Liver (tissue), 9 donors: ENCODE data around the gene FAM3B. TPM values are rescaled to one million over a fixed set of nuclear protein-coding genes. Genes with fewer than 3 reads are reported as not detected.

Source experiments
- DNase-seq: peaks from one replicate; pipeline ENCODE4 v3.0.0-alpha.2; 2017; ENCODE audit warnings: low spot score
- H3K27ac ChIP-seq, 2 donors: one replicate each; pipeline ENCODE4 v1.7.0; 2013; ENCODE audit warnings: inconsistent platforms in 2 of 2, low read length in 2 of 2, control low read depth in 1 of 2, low read depth in 1 of 2, mild to moderate bottlenecking in 1 of 2
- H3K27me3 ChIP-seq, 4 donors: one replicate each; pipeline versions ENCODE4 v1.6.1 to v1.7.0; 2013; ENCODE audit warnings: low read length in 3 of 4, inconsistent platforms in 1 of 4, mild to moderate bottlenecking in 1 of 4, moderate library complexity in 1 of 4; ENCODE audit not compliant: control insufficient read depth in 4 of 4, insufficient read depth in 4 of 4
- H3K36me3 ChIP-seq, 4 donors: one replicate each; pipeline versions ENCODE4 v1.6.1 to v1.7.0; 2013; ENCODE audit warnings: low read length in 3 of 4, mild to moderate bottlenecking in 3 of 4, low read depth in 1 of 4, moderate library complexity in 1 of 4; ENCODE audit not compliant: control insufficient read depth in 4 of 4, insufficient read depth in 3 of 4
- H3K4me1 ChIP-seq, 4 donors: one replicate each; pipeline versions ENCODE4 v1.6.1 to v1.7.0; 2013; ENCODE audit warnings: low read length in 3 of 4, mild to moderate bottlenecking in 3 of 4, moderate library complexity in 1 of 4; ENCODE audit not compliant: control insufficient read depth in 4 of 4, insufficient read depth in 4 of 4
- H3K4me3 ChIP-seq, 3 donors: one replicate each; pipeline versions ENCODE4 v1.6.1 to v1.7.0; 2013; ENCODE audit warnings: low read length in 3 of 3, control low read depth in 1 of 3, low read depth in 1 of 3, mild to moderate bottlenecking in 1 of 3
- H3K9ac ChIP-seq, 2 donors: one replicate each; pipeline ENCODE4 v1.7.0; 2013; ENCODE audit warnings: low read length in 2 of 2, mild to moderate bottlenecking in 2 of 2, moderate library complexity in 2 of 2, control low read depth in 1 of 2, low read depth in 1 of 2
- H3K9me3 ChIP-seq, 4 donors: one replicate each; pipeline versions ENCODE4 v1.6.1 to v1.7.0; 2013; ENCODE audit warnings: low read length in 3 of 4; ENCODE audit not compliant: control insufficient read depth in 4 of 4
- ATF3 ChIP-seq: IDR thresholded peaks from 2 replicates; pipeline ENCODE4 v1.6.1; 2016; ENCODE audit warnings: antibody characterized with exemption
- EGR1 ChIP-seq, 2 donors: IDR thresholded peaks; 2 replicates each; pipeline ENCODE4 v1.6.1; 2016 to 2018; ENCODE audit warnings: antibody characterized with exemption in 2 of 2, low read depth in 2 of 2
- FOXA1 ChIP-seq: IDR thresholded peaks from 2 replicates; pipeline ENCODE4 v1.6.1; 2016; ENCODE audit warnings: antibody characterized with exemption
- FOXA2 ChIP-seq: IDR thresholded peaks from 2 replicates; pipeline ENCODE4 v1.6.1; 2016; ENCODE audit warnings: antibody characterized with exemption
- GABPA ChIP-seq, 2 donors: IDR thresholded peaks in 1 of 2; conservative IDR thresholded peaks in 1 of 2; 2 replicates each; pipeline ENCODE4 v1.6.1; 2016; ENCODE audit warnings: antibody characterized with exemption in 2 of 2, mild to moderate bottlenecking in 1 of 2, moderate library complexity in 1 of 2
- HNF4A ChIP-seq, 2 donors: conservative IDR thresholded peaks; 2 replicates each; pipeline ENCODE4 v1.6.1; 2016; ENCODE audit warnings: antibody characterized with exemption in 2 of 2, mild to moderate bottlenecking in 2 of 2
- HNF4G ChIP-seq: IDR thresholded peaks from 2 replicates; pipeline ENCODE4 v1.6.1; 2016; ENCODE audit warnings: antibody characterized with exemption
- JUND ChIP-seq, 2 donors: IDR thresholded peaks; 2 replicates each; pipeline ENCODE4 v1.6.1; 2016; ENCODE audit warnings: antibody characterized with exemption in 2 of 2
- RAD21 ChIP-seq, 2 donors: IDR thresholded peaks; 2 replicates each; pipeline ENCODE4 v1.6.1; 2016; ENCODE audit warnings: antibody characterized with exemption in 2 of 2, mild to moderate bottlenecking in 2 of 2
- RXRA ChIP-seq, 2 donors: IDR thresholded peaks; 2 replicates each; pipeline ENCODE4 v1.6.1; 2017 to 2018; ENCODE audit warnings: antibody characterized with exemption in 2 of 2, mild to moderate bottlenecking in 1 of 2
- SP1 ChIP-seq: IDR thresholded peaks from 2 replicates; pipeline ENCODE4 v1.6.1; 2018; ENCODE audit warnings: antibody characterized with exemption, mild to moderate bottlenecking
- TAF1 ChIP-seq: conservative IDR thresholded peaks from 2 replicates; pipeline ENCODE4 v1.6.1; 2016; ENCODE audit warnings: antibody characterized with exemption, mild to moderate bottlenecking
- YY1 ChIP-seq: IDR thresholded peaks from 2 replicates; pipeline ENCODE4 v1.6.1; 2016; ENCODE audit warnings: antibody characterized with exemption, mild to moderate bottlenecking
- ZBTB33 ChIP-seq: IDR thresholded peaks from 2 replicates; pipeline ENCODE4 v1.6.1; 2016; ENCODE audit warnings: antibody characterized with exemption
- WGBS: extraction: QIAGEN DNeasy Blood & Tissue Kit; methylation state at CpG from one replicate; pipeline ENCODE4 v1.1.7; 2013; 5-methylcytosine and 5-hydroxymethylcytosine counted together
- polyA plus RNA-seq, 2 donors: library from polyadenylated mRNA; stranded (reverse) in 1 of 2; unstranded in 1 of 2; fragments of 200-250 nt in 1 of 2; fragments of >200 nt in 1 of 2; fragmentation: Nextera tagmentation in 1 of 2; extraction: Ambion mirVana in 1 of 2; gene quantifications; one replicate each; pipeline versions ENCODE4 v1.2.1 to v1.2.3, GENCODE V29; 2013 to 2015
- total RNA-seq, 2 donors: library from RNA; depleted of rRNA; stranded (reverse); fragments of >200 nt; gene quantifications; one replicate each; pipeline ENCODE4 v1.2.3, GENCODE V29; 2014
- TF ChIP-seq, protein P1 (sequence below): fragments of 150-350 bp; IDR thresholded peaks from 2 replicates; pipeline ENCODE4 v1.5.1; 2017; ENCODE audit warnings: improper control_type of control experiment, low read depth, low read length; ENCODE audit not compliant: missing input control
- TF ChIP-seq, protein P2 (sequence below): IDR thresholded peaks from 2 replicates; pipeline ENCODE4 v1.6.1; 2016; ENCODE audit warnings: antibody characterized with exemption, mild to moderate bottlenecking
- donor health status: healthy.
- donor health status: healthy.
- donor health status: healthy.
- donor health status: healthy.
- donor health status: healthy.

Gene FAM3B
- total and polyA plus RNA-seq, 4 donors = 0.72 to 18.2 (median 3.4) TPM

DNA sequence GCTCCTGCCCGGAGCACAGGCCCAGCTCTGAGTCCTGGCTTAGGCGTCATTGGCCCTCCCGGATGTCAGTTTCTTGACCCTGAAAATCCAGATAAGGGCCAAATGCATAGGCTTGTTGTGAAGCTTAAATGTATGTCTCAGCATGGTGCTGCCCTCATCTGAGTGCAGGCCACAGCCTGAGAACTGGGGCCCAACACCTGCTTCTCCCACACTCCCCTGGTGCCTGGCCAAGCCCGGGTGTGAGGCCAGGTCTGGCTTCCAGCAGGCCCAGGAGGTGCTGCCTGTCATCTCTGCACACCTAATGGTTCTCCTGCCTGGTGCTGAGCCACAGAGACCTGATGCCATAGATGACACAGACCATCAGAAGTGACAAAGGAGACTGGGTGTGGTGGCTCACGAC, 59.3 kb downstream of the FAM3B start (continued):
- TF ChIP-seq, protein P1, sequence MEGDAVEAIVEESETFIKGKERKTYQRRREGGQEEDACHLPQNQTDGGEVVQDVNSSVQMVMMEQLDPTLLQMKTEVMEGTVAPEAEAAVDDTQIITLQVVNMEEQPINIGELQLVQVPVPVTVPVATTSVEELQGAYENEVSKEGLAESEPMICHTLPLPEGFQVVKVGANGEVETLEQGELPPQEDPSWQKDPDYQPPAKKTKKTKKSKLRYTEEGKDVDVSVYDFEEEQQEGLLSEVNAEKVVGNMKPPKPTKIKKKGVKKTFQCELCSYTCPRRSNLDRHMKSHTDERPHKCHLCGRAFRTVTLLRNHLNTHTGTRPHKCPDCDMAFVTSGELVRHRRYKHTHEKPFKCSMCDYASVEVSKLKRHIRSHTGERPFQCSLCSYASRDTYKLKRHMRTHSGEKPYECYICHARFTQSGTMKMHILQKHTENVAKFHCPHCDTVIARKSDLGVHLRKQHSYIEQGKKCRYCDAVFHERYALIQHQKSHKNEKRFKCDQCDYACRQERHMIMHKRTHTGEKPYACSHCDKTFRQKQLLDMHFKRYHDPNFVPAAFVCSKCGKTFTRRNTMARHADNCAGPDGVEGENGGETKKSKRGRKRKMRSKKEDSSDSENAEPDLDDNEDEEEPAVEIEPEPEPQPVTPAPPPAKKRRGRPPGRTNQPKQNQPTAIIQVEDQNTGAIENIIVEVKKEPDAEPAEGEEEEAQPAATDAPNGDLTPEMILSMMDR = no peak
- TF ChIP-seq HNF4A (conservative IDR thresholded peaks at IDR 0.05) = no peak
- TF ChIP-seq ATF3 = no peak
- no peak for TF ChIP-seq RAD21 (IDR thresholded peaks at IDR 0.05)

GRCh38 chr21:41377715-41378114, 61.1 kb downstream of the FAM3B start:
- 88% methylated on average over 16 of the region's 16 CpGs for WGBS
- Histone ChIP-seq H3K4me1 (no peaks in the 10 kb centered on the region), H3K4me3 (no peak overlapping the region), H3K36me3 (no peaks in the 10 kb centered on the region), H3K27me3 (no peaks in the 10 kb centered on the region), H3K9me3 (no peaks in the 10 kb centered on the region), H3K27ac (no peak overlapping the region), H3K9ac (no peak overlapping the region)
- DNase-seq = no peak
- TF ChIP-seq GABPA (IDR thresholded peaks at IDR 0.05 in 1 of 2, conservative IDR thresholded peaks at IDR 0.05 in 1 of 2) = no peak
- TF ChIP-seq FOXA1 = no peak
- no peak for TF ChIP-seq JUND (IDR thresholded peaks at IDR 0.05)
- no peak for TF ChIP-seq RXRA (IDR thresholded peaks at IDR 0.05)
- no peak for TF ChIP-seq HNF4A (conservative IDR thresholded peaks at IDR 0.05)
- no peak for TF ChIP-seq HNF4G
- TF ChIP-seq, protein P1 = no peak
- TF ChIP-seq EGR1 (IDR thresholded peaks at IDR 0.05; ENCODE audit: low read depth in 2 of 2) = no peak
- TF ChIP-seq FOXA2 = no peak
- no peak for TF ChIP-seq ZBTB33
- TF ChIP-seq TAF1 = no peak

GRCh38 chr21:41378849-41379248, 62.2 kb downstream of the FAM3B start:
- DNase-seq = no peak
- H3K27me3 ChIP-seq = no peaks in the 10 kb centered on the region
- H3K36me3 ChIP-seq = no peaks in the 10 kb centered on the region

More at GRCh38 chr21:41378849-41379248, 62.2 kb downstream of the FAM3B start:
- H3K4me3 ChIP-seq = no peak overlapping the region
- no peak for TF ChIP-seq JUND (IDR thresholded peaks at IDR 0.05)
- TF ChIP-seq HNF4A (conservative IDR thresholded peaks at IDR 0.05) = no peak
- TF ChIP-seq FOXA2 = no peak
- TF ChIP-seq RXRA (IDR thresholded peaks at IDR 0.05) = no peak
- no peak for TF ChIP-seq ATF3
- no peak for TF ChIP-seq EGR1 (IDR thresholded peaks at IDR 0.05; ENCODE audit: low read depth in 2 of 2)
- TF ChIP-seq TAF1 = no peak
- TF ChIP-seq SP1 = no peak
- TF ChIP-seq, protein P2, sequence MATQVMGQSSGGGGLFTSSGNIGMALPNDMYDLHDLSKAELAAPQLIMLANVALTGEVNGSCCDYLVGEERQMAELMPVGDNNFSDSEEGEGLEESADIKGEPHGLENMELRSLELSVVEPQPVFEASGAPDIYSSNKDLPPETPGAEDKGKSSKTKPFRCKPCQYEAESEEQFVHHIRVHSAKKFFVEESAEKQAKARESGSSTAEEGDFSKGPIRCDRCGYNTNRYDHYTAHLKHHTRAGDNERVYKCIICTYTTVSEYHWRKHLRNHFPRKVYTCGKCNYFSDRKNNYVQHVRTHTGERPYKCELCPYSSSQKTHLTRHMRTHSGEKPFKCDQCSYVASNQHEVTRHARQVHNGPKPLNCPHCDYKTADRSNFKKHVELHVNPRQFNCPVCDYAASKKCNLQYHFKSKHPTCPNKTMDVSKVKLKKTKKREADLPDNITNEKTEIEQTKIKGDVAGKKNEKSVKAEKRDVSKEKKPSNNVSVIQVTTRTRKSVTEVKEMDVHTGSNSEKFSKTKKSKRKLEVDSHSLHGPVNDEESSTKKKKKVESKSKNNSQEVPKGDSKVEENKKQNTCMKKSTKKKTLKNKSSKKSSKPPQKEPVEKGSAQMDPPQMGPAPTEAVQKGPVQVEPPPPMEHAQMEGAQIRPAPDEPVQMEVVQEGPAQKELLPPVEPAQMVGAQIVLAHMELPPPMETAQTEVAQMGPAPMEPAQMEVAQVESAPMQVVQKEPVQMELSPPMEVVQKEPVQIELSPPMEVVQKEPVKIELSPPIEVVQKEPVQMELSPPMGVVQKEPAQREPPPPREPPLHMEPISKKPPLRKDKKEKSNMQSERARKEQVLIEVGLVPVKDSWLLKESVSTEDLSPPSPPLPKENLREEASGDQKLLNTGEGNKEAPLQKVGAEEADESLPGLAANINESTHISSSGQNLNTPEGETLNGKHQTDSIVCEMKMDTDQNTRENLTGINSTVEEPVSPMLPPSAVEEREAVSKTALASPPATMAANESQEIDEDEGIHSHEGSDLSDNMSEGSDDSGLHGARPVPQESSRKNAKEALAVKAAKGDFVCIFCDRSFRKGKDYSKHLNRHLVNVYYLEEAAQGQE = no peak
- no peak for TF ChIP-seq RAD21 (IDR thresholded peaks at IDR 0.05)
- TF ChIP-seq, protein P1 = no peak
- TF ChIP-seq HNF4G = no peak
- no peak for TF ChIP-seq YY1
- no peak for TF ChIP-seq FOXA1
- TF ChIP-seq GABPA (IDR thresholded peaks at IDR 0.05 in 1 of 2, conservative IDR thresholded peaks at IDR 0.05 in 1 of 2) = no peak
- no peak overlapping the region for H3K9ac ChIP-seq
- 75% methylated on average over 8 of the region's 8 CpGs for WGBS
- H3K9me3 ChIP-seq = no peaks in the 10 kb centered on the region
- no peak overlapping the region for H3K27ac ChIP-seq
- no peaks in the 10 kb centered on the region for H3K4me1 ChIP-seq
